T-cell (primary cell): ENCODE measurements around the gene CXorf49B. TPM values are rescaled to one million over a fixed set of nuclear protein-coding genes. Genes with fewer than 3 reads are reported as not detected.
A peak's percentile ranks its signal among the peaks of the same experiment; 100 is the strongest.
"Not testable (repeated sequence)": the region's sequence is repeated elsewhere in the genome, so short reads cannot be mapped to it uniquely, and the experiment has no call there.

Experiments
- ATAC-seq, 4 experiments: fragments of 200-7000 bp in 3 of 4; fragments of 150-1000 bp in 1 of 4; cut with Tn5 transposase; replicated peaks in 1 of 4; 1 replicate in 3 of 4; 2 replicates in 1 of 4; pipeline ENCODE4 v1.10.0; 2021; ENCODE audit warnings: moderate library complexity in 3 of 4, mild to moderate bottlenecking in 2 of 4, moderate number of reproducible peaks in 1 of 4
- CTCF ChIA-PET, 2 donors: fragments of 300-600 bp; sonication (Branson Sonifier 250); formaldehyde crosslinking; loops; one replicate each; lab custom pipeline; 2022; ENCODE audit warnings: antibody characterized with exemption in 2 of 2; lab: Charles Lee
- POLR2A ChIA-PET, 2 donors: fragments of 300-600 bp; sonication (Branson Sonifier 250); formaldehyde crosslinking; loops; one replicate each; lab custom pipeline; 2022; ENCODE audit warnings: antibody characterized with exemption in 2 of 2; lab: Charles Lee
- DNase-seq, 35 experiments: peaks; one replicate each; pipeline versions ENCODE4 v3.0.0 to v3.0.0-alpha.2; 2013 to 2023
- H3K27ac ChIP-seq: one replicate; pipeline ENCODE4 v1.5.1; 2013; ENCODE audit warnings: low read length
- H3K27me3 ChIP-seq, 2 experiments: replicated peaks in 1 of 2; 1 replicate in 1 of 2; 2 replicates in 1 of 2; pipeline versions ENCODE4 v1.6.1 to v1.7.0; 2013; ENCODE audit warnings: low read length in 1 of 2, mixed read lengths in 1 of 2; ENCODE audit not compliant: control insufficient read depth in 2 of 2, insufficient read depth in 2 of 2; ENCODE audit errors: extremely low read depth in 1 of 2
- H3K36me3 ChIP-seq, 2 donors: 1 replicate in 1 of 2; 2 replicates in 1 of 2; pipeline versions ENCODE4 v1.6.1 to v1.7.0; 2013; ENCODE audit warnings: low read length in 1 of 2; ENCODE audit not compliant: control insufficient read depth in 2 of 2, insufficient read depth in 1 of 2; ENCODE audit errors: extremely low read depth in 1 of 2
- H3K4me1 ChIP-seq, 2 experiments: 1 replicate in 1 of 2; 2 replicates in 1 of 2; pipeline versions ENCODE4 v1.6.1 to v1.7.0; 2013; ENCODE audit warnings: low read length in 2 of 2, mixed read lengths in 1 of 2; ENCODE audit not compliant: insufficient read depth in 2 of 2, control insufficient read depth in 1 of 2; ENCODE audit errors: extremely low read depth in 1 of 2
- H3K4me3 ChIP-seq, 2 donors: 1 replicate in 1 of 2; 2 replicates in 1 of 2; pipeline versions ENCODE4 v1.5.1 to v1.7.0; 2013; ENCODE audit warnings: mild to moderate bottlenecking in 2 of 2, low read length in 1 of 2, moderate library complexity in 1 of 2; ENCODE audit not compliant: control insufficient read depth in 1 of 2; ENCODE audit errors: extremely low read depth in 1 of 2
- H3K9me3 ChIP-seq: 2 replicates; pipeline ENCODE4 v1.7.0; 2013
- H3K27ac Mint-ChIP-seq, 2 donors: one replicate each; pipeline ENCODE4 v1.8.0; 2020 to 2021; ENCODE audit warnings: mild to moderate bottlenecking in 2 of 2, mixed read lengths in 2 of 2
- H3K27me3 Mint-ChIP-seq, 2 donors: one replicate each; pipeline ENCODE4 v1.8.0; 2021 to 2022; ENCODE audit warnings: mixed read lengths in 2 of 2
- H3K36me3 Mint-ChIP-seq: one replicate; pipeline ENCODE4 v1.8.0; 2021; ENCODE audit warnings: mixed read lengths
- H3K4me1 Mint-ChIP-seq, 3 donors: one replicate each; pipeline ENCODE4 v1.8.0; 2020 to 2022; ENCODE audit warnings: mixed read lengths in 3 of 3, mild to moderate bottlenecking in 1 of 3
- H3K4me3 Mint-ChIP-seq, 3 donors: one replicate each; pipeline ENCODE4 v1.8.0; 2020 to 2022; ENCODE audit warnings: mild to moderate bottlenecking in 3 of 3, mixed read lengths in 3 of 3, moderate library complexity in 3 of 3
- H3K9me3 Mint-ChIP-seq, 3 donors: one replicate each; pipeline ENCODE4 v1.8.0; 2020 to 2022; ENCODE audit warnings: mixed read lengths in 3 of 3
- WGBS: methylation state at CpG from one replicate; pipeline ENCODE4 v1.1.5; 2013; ENCODE audit warnings: missing lambda C conversion rate; ENCODE audit not compliant: insufficient coverage; 5-methylcytosine and 5-hydroxymethylcytosine counted together
- total RNA-seq, 35 experiments: library from RNA in 6 of 35; stranded (reverse) in 6 of 35; fragments of 120-200 nt in 1 of 35; gene quantifications; one replicate each; pipeline versions ENCODE4 v1.2.1 to v1.2.4 and lab custom pipeline; 2013 to 2026

Gene CXorf49B
- total RNA-seq, 5 donors from 2014 or later (not counting 1 experiment from before 2014, with no cell fraction given): not detected

DNA sequence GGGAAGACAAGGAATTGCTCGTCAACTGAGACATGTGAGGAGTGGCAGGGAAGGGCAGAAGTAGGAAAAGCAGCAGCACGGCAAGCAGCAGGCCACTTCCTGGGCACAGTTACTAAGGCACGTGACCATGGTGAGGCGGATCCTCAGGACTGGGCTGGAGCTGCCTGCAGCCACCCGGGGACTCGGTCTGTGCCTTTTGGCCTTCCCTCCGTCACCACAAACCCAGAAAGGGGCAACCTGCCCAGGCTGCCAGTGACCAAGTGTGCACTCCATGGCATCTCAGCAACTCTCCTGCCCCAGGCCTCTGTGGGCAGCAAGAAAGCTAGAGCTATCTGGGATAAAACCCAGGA is 19.8 kb downstream of the CXorf49B start:
- CTCF ChIA-PET, H3K27me3 Mint-ChIP-seq, H3K4me1 Mint-ChIP-seq, H3K27ac ChIP-seq, H3K36me3 Mint-ChIP-seq, H3K9me3 Mint-ChIP-seq, H3K4me3 Mint-ChIP-seq, H3K4me3 ChIP-seq, POLR2A ChIA-PET, H3K27me3 ChIP-seq, H3K9me3 ChIP-seq, H3K36me3 ChIP-seq, H3K27ac Mint-ChIP-seq, H3K4me1 ChIP-seq, DNase-seq: not testable (repeated sequence)
- no CpG with 5 or more reads among the region's 7 CpGs for WGBS
- ATAC-seq: peak; percentile 23 to 46 (median 33)

GRCh38 chrX:71783569-71784347 is 20.6 kb downstream of the CXorf49B start:
- H3K9me3 ChIP-seq, H3K27ac ChIP-seq, H3K9me3 Mint-ChIP-seq, H3K36me3 ChIP-seq, H3K36me3 Mint-ChIP-seq, POLR2A ChIA-PET, CTCF ChIA-PET, H3K27ac Mint-ChIP-seq, H3K4me1 ChIP-seq, DNase-seq, H3K4me3 Mint-ChIP-seq, H3K4me1 Mint-ChIP-seq, H3K27me3 ChIP-seq, H3K4me3 ChIP-seq, H3K27me3 Mint-ChIP-seq: not testable (repeated sequence)
- peak; percentile 8 to 36 (median 21) for ATAC-seq
- WGBS: no CpG with 5 or more reads among the region's 20 CpGs

DNA sequence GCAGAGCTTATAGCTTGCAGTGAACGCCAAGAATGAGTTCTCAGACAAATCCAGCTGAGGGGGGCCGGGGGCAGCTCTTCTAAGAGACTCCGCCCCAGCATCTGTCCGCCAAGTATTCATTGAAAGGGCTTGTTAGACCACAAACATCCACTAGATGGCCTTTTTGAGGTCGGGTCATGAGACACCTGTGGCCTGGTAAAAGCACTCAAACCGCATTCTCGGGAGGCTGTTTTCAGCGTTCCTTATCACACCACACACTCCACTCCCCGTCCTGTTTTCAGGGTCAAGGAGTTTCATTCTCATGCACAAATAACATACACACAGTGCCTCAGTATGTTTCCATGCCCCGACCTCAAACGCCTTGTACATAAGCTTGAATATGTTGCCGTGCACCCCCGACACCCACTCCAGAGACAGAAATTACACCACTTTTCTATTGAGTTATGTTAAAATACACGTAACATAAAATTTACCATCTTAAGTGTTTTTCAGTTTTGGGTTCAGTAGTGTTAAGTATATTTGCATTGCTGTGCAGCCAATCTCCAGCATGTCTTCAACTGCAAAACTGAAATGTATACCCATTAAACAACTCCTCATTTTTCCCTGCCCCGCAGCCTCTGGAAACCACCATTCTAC is 21.3 kb downstream of the CXorf49B start:
- WGBS: no CpG with 5 or more reads among the region's 15 CpGs
- H3K4me3 Mint-ChIP-seq, H3K4me1 ChIP-seq, H3K9me3 ChIP-seq, H3K36me3 ChIP-seq, H3K36me3 Mint-ChIP-seq, H3K9me3 Mint-ChIP-seq, DNase-seq, H3K27ac ChIP-seq, H3K27me3 ChIP-seq, H3K4me1 Mint-ChIP-seq, POLR2A ChIA-PET, H3K4me3 ChIP-seq, H3K27me3 Mint-ChIP-seq, CTCF ChIA-PET, H3K27ac Mint-ChIP-seq: not testable (repeated sequence)
- peak; percentile 48 to 61 (median 52) for ATAC-seq

DNA sequence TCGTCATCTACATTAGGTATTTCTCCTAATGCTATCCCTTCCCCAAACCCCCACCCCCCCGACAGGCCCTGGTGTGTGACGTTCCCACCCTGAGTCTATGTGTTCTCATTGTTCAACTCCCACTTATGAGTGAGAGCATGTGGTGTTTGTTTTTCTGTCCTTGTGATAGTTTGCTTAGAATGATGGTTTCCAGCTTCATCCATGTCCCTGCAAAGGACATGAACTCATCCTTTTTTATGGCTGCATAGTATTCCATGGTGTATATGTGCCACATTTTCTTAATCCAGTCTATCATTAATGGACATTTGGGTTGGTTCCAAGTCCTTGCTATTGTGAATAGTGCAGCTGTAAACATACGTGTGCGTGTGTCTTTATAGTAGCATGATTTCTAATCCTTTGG is 43.3 kb downstream of the CXorf49B start:
- WGBS: no CpG with 5 or more reads among the region's 5 CpGs
- H3K9me3 Mint-ChIP-seq, H3K36me3 ChIP-seq, H3K4me1 Mint-ChIP-seq, H3K4me3 Mint-ChIP-seq, H3K4me3 ChIP-seq, H3K9me3 ChIP-seq, H3K36me3 Mint-ChIP-seq, DNase-seq, CTCF ChIA-PET, H3K27ac Mint-ChIP-seq, POLR2A ChIA-PET, H3K27ac ChIP-seq, H3K27me3 ChIP-seq, ATAC-seq, H3K4me1 ChIP-seq: not testable (repeated sequence)
- peaks cover 0 to 15% of the 10 kb centered on the region in 2 donors for H3K27me3 Mint-ChIP-seq

DNA sequence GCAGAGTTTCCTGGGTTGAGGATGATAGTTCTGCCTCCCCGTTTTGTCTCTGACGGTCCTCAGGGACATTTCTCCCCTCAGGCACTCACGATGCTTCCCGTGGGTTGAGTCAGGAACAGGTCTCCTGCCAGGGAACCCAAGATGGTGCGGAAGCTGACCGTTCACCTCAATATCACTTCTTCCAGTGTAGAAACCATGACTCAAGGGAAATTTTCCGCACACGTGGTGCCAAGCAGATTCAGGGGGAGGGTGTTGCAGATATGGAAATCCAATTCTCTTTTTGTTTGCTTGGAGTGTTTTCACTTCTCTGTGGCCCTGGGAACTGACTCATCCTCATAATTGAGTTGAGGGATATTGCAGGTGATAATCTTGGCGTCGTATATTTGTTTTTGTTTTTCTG is 46.7 kb downstream of the CXorf49B start:
- ATAC-seq (no peak), DNase-seq (no peak)
- no peaks in the 10 kb centered on the region for H3K36me3 ChIP-seq
- Mint-ChIP-seq H3K27ac (no peak overlapping the region), H3K4me1 (no peaks in the 10 kb centered on the region), H3K9me3 (no peaks in the 10 kb centered on the region), H3K27me3 (peaks cover 0 to 7% of the 10 kb centered on the region in 2 donors), H3K36me3 (no peaks in the 10 kb centered on the region), H3K4me3 (no peak overlapping the region)
- ChIA-PET CTCF (no interaction called here), POLR2A (no interaction called here)
- no peak overlapping the region for H3K27ac ChIP-seq
- H3K27me3 ChIP-seq: peaks cover 0 to 2% of the 10 kb centered on the region in 2 experiments
- no CpG with 5 or more reads among the region's 10 CpGs for WGBS
- no peaks in the 10 kb centered on the region for H3K9me3 ChIP-seq
- no peaks in the 10 kb centered on the region for H3K4me1 ChIP-seq
- no peak overlapping the region for H3K4me3 ChIP-seq

GRCh38 chrX:71814123-71814912 is 51.2 kb downstream of the CXorf49B start:
- CTCF ChIA-PET: no interaction called here
- no peaks in the 10 kb centered on the region for H3K4me1 Mint-ChIP-seq
- POLR2A ChIA-PET: no interaction called here
- no peaks in the 10 kb centered on the region for H3K4me1 ChIP-seq
- H3K27ac Mint-ChIP-seq: no peak overlapping the region
- no peaks in the 10 kb centered on the region for H3K36me3 ChIP-seq
- H3K4me3 ChIP-seq: no peak overlapping the region
- 96% methylated on average over 10 of the region's 25 CpGs for WGBS
- no peaks in the 10 kb centered on the region for H3K36me3 Mint-ChIP-seq
- H3K9me3 Mint-ChIP-seq: no peaks in the 10 kb centered on the region
- ATAC-seq (no peak), DNase-seq (no peak)
- H3K27ac ChIP-seq: no peak overlapping the region
- no peaks in the 10 kb centered on the region for H3K9me3 ChIP-seq
- peaks cover 4% of the 10 kb centered on the region in 2 donors for H3K27me3 Mint-ChIP-seq
- H3K4me3 Mint-ChIP-seq: no peak overlapping the region
- peaks cover 0 to 16% of the 10 kb centered on the region in 2 experiments for H3K27me3 ChIP-seq
